ENCODE data around the gene PCCA.
"Not testable (repeated sequence)": the region's sequence is repeated elsewhere in the genome, so short reads cannot be mapped to it uniquely, and the experiment has no call there.

The PCCA gene

GRCh38 chr13:100247937-100248336, 159.0 kb downstream of the PCCA start:
- DNase-seq = no peak

- DNase-seq = no peak
Observed at GRCh38 chr13:100254002-100254401, 165.1 kb downstream of the PCCA start.

GRCh38 chr13:100262404-100262803, 173.5 kb downstream of the PCCA start:
- no peak for DNase-seq

GRCh38 chr13:100266026-100266425, 177.1 kb downstream of the PCCA start:
- DNase-seq = no peak

GRCh38 chr13:100269837-100270236, 180.9 kb downstream of the PCCA start:
- peak; percentile 56 for DNase-seq

GRCh38 chr13:100273138-100273537, 184.2 kb downstream of the PCCA start:
- no peak for DNase-seq

GRCh38 chr13:100273552-100273951, 184.7 kb downstream of the PCCA start:
- DNase-seq = no peak

- no peak for DNase-seq
Observed at GRCh38 chr13:100274942-100275506, 186.1 kb downstream of the PCCA start.

- DNase-seq = no peak
Observed at GRCh38 chr13:100275746-100276145, 186.9 kb downstream of the PCCA start.

GRCh38 chr13:100280681-100281080, 191.8 kb downstream of the PCCA start:
- DNase-seq = no peak

- not testable (repeated sequence) for DNase-seq
Observed at GRCh38 chr13:100282306-100282705, 193.4 kb downstream of the PCCA start.

GRCh38 chr13:100290165-100290801, 201.4 kb downstream of the PCCA start:
- DNase-seq = no peak

GRCh38 chr13:100291624-100292023, 202.7 kb downstream of the PCCA start:
- no peak for DNase-seq

GRCh38 chr13:100297413-100297812, 208.5 kb downstream of the PCCA start:
- DNase-seq = no peak

- no peak for DNase-seq
Observed at GRCh38 chr13:100298116-100298681, 209.3 kb downstream of the PCCA start.

GRCh38 chr13:100298691-100299090, 209.8 kb downstream of the PCCA start:
- DNase-seq = no peak

GRCh38 chr13:100300243-100300642, 211.3 kb downstream of the PCCA start:
- DNase-seq = no peak

GRCh38 chr13:100300708-100301107, 211.8 kb downstream of the PCCA start:
- DNase-seq = no peak

- DNase-seq = no peak
Observed at GRCh38 chr13:100301418-100301817, 212.5 kb downstream of the PCCA start.

- DNase-seq = no peak
Observed at GRCh38 chr13:100302391-100302790, 213.5 kb downstream of the PCCA start.

GRCh38 chr13:100304229-100304628, 215.3 kb downstream of the PCCA start:
- no peak for DNase-seq

- no peak for DNase-seq
Observed at GRCh38 chr13:100305398-100305797, 216.5 kb downstream of the PCCA start.

- DNase-seq = no peak
Observed at GRCh38 chr13:100306030-100306429, 217.1 kb downstream of the PCCA start.

GRCh38 chr13:100306434-100306999, 217.6 kb downstream of the PCCA start:
- DNase-seq = no peak
